Measurements from ENCODE around the gene PTCD1. TPM values are rescaled to one million over a fixed set of nuclear protein-coding genes. Genes with fewer than 3 reads are reported as not detected.

PTCD1 gene
- total RNA-seq, 1 donor from 2014 or later, result 5.4 TPM

DNA sequence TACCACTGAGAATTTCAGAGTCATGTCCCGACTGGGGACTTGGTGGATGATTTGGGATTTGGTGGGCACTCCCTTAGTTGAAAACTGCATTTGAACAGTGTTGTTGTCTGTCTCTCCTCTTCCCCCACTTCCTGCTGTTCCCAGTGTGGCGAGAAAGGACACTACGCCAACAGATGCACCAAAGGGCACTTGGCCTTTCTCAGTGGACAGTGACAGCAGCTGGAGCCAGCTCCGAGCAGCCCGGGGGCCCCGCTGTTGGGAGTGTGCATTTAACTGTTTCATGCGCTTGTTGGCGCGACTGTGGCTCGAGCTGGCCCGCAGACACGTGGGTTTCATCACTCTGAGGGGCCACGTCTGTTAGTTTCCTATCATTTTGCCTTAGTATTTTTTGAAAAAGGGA is 17.7 kb upstream of the PTCD1 start:
- TF ChIP-seq CTCF (IDR thresholded peaks at IDR 0.05), result no peak
- Mint-ChIP-seq H3K27ac (ENCODE audit: unreplicated experiment) (no peak overlapping the region), H3K4me1 (ENCODE audit: low read depth) (peaks cover 6% of the 10 kb centered on the region), H3K36me3 (ENCODE audit: low read depth) (peaks cover 12% of the 10 kb centered on the region), H3K27me3 (ENCODE audit: low read depth) (no peaks in the 10 kb centered on the region), H3K9me3 (ENCODE audit: low read depth) (no peaks in the 10 kb centered on the region), H3K4me3 (ENCODE audit: unreplicated experiment) (no peak overlapping the region)
- DNase-seq (ENCODE audit: low spot score), result no peak

DNA sequence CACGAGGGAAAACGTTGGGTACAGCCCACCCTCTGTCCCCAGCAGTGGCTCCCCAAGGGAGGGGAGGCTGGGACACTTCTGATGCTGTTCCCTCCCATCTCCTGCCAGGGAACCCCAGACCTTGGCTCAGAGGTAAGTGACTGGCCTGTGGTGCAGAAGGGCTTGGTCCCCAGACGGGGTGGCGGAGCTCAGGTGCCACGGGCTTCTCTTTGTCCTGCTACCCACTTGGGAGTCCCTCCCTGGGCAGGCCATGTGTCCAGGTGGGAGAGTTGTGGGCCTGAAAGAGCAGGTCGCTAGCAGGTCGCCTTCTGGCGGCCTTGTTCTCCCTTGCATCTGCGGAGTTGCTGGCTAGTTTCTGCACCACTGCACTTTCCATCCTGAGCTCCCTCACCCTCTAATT is 17.3 kb upstream of the PTCD1 start:
- no peak for DNase-seq (ENCODE audit: low spot score)
- no peak for TF ChIP-seq CTCF (IDR thresholded peaks at IDR 0.05)
- Mint-ChIP-seq H3K9me3 (ENCODE audit: low read depth) (no peaks in the 10 kb centered on the region), H3K27ac (ENCODE audit: unreplicated experiment) (no peak overlapping the region), H3K36me3 (ENCODE audit: low read depth) (peaks cover 12% of the 10 kb centered on the region), H3K27me3 (ENCODE audit: low read depth) (no peaks in the 10 kb centered on the region), H3K4me3 (ENCODE audit: unreplicated experiment) (no peak overlapping the region), H3K4me1 (ENCODE audit: low read depth) (peaks cover 5% of the 10 kb centered on the region)

GRCh38 chr7:99453105-99453504 is 14.5 kb upstream of the PTCD1 start:
- TF ChIP-seq CTCF (IDR thresholded peaks at IDR 0.05), result no peak
- H3K27ac Mint-ChIP-seq (ENCODE audit: unreplicated experiment), result no peak overlapping the region
- H3K9me3 Mint-ChIP-seq (ENCODE audit: low read depth), result no peaks in the 10 kb centered on the region
- H3K4me1 Mint-ChIP-seq (ENCODE audit: low read depth), result no peaks in the 10 kb centered on the region
- DNase-seq (ENCODE audit: low spot score), result no peak
- peaks cover 15% of the 10 kb centered on the region for H3K36me3 Mint-ChIP-seq (ENCODE audit: low read depth)
- H3K4me3 Mint-ChIP-seq (ENCODE audit: unreplicated experiment), result no peak overlapping the region
- H3K27me3 Mint-ChIP-seq (ENCODE audit: low read depth), result no peaks in the 10 kb centered on the region

DNA sequence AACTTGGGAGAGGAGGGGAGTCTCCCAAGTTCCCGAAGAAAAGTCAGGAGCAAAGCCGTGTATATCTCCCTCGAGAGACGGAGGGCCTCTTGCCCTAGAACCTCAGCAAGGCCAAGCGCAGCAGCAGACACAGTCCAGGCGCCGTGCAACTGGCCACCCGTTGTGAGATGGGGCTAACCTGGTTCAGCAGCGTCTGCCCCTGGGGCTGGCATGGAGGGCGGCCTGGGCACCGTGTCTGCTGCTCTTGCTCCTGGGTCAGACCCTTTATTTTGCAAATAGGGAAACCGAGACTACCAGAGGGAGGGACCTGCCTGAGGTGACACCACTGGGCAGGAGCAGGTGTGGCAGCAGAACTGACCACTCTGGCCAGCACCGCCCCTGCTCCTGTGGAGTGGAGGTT is 13.9 kb upstream of the PTCD1 start:
- no peaks in the 10 kb centered on the region for H3K9me3 Mint-ChIP-seq (ENCODE audit: low read depth)
- TF ChIP-seq CTCF (IDR thresholded peaks at IDR 0.05), result no peak
- no peak overlapping the region for H3K4me3 Mint-ChIP-seq (ENCODE audit: unreplicated experiment)
- no peaks in the 10 kb centered on the region for H3K27me3 Mint-ChIP-seq (ENCODE audit: low read depth)
- peaks cover 19% of the 10 kb centered on the region for H3K36me3 Mint-ChIP-seq (ENCODE audit: low read depth)
- no peaks in the 10 kb centered on the region for H3K4me1 Mint-ChIP-seq (ENCODE audit: low read depth)
- no peak overlapping the region for H3K27ac Mint-ChIP-seq (ENCODE audit: unreplicated experiment)
- DNase-seq (ENCODE audit: low spot score), result no peak

- Mint-ChIP-seq H3K4me1 (ENCODE audit: low read depth) (no peaks in the 10 kb centered on the region), H3K4me3 (ENCODE audit: unreplicated experiment) (no peak overlapping the region), H3K27me3 (ENCODE audit: low read depth) (no peaks in the 10 kb centered on the region), H3K27ac (ENCODE audit: unreplicated experiment) (no peak overlapping the region), H3K36me3 (ENCODE audit: low read depth) (peaks cover 17% of the 10 kb centered on the region), H3K9me3 (ENCODE audit: low read depth) (no peaks in the 10 kb centered on the region)
- no peak for TF ChIP-seq CTCF (IDR thresholded peaks at IDR 0.05)
- no peak for DNase-seq (ENCODE audit: low spot score)
Observed at GRCh38 chr7:99451936-99452335, 13.3 kb upstream of the PTCD1 start.

All from chondrocyte (in vitro differentiated cells).